K562 (cell line): ENCODE measurements around the gene C2orf69. TPM values are rescaled to one million over a fixed set of nuclear protein-coding genes. Genes with fewer than 3 reads are reported as not detected.

ENCODE experiments used
- ATAC-seq: fragments of 200-7000 bp; cut with Tn5 transposase; 3 replicates; pipeline ENCODE4 v1.9.1; 2020; ENCODE audit warnings: moderate library complexity
- BruUV-seq: library from RNA; stranded (reverse); fragments of 400-500 nt; replicated peaks from 2 replicates; lab custom pipeline; 2021; lab: Mats Ljungman, UMichigan
- CTCF ChIA-PET: fragments of 300-600 bp; formaldehyde crosslinking; extraction: SDS; loops from one replicate; lab custom pipeline; 2021; ENCODE audit warnings: low intra/inter-chr PET ratio; lab: Yijun Ruan, JAX
- POLR2A ChIA-PET: fragments of 300-600, 350-650 bp; sonication (Branson Sonifier 250); formaldehyde crosslinking; extraction: SDS; loops from one replicate; lab custom pipeline; 2021; ENCODE audit warnings: antibody characterized with exemption, inconsistent platforms; lab: Yijun Ruan, JAX
- DNase-seq, 4 experiments: peaks; one replicate each; pipeline versions ENCODE4 v3.0.0 to v3.0.0-alpha.2; 2011 to 2018; ENCODE audit warnings: low spot score in 3 of 4, mixed read lengths in 3 of 4; ENCODE audit errors: extremely low read depth in 1 of 4
- FAIRE-seq: peaks from 2 replicates; lab custom pipeline; 2011; peaks lifted over from hg19 to GRCh38; lab: Jason Lieb, UNC
- H2AFZ ChIP-seq: 2 replicates; pipeline ENCODE4 v1.6.0; 2011; ENCODE audit warnings: low read depth, low read length, control low read depth, inconsistent platforms
- H3K27ac ChIP-seq: fragments of 200-600 bp; 3 replicates; pipeline ENCODE4 v1.8.0; 2011; ENCODE audit warnings: low read depth, mild to moderate bottlenecking, control low read depth, inconsistent platforms, low read length, moderate library complexity, mixed read lengths; ENCODE audit errors: extremely low read depth
- H3K27me3 ChIP-seq, 2 experiments: fragments of 300-600 bp in 1 of 2; 2 replicates in 1 of 2; 3 replicates in 1 of 2; pipeline versions ENCODE4 v1.6.0 to v1.8.0; 2011; ENCODE audit warnings: inconsistent platforms in 2 of 2, low read length in 2 of 2, mild to moderate bottlenecking in 1 of 2, mixed read lengths in 1 of 2, moderate library complexity in 1 of 2; ENCODE audit not compliant: control insufficient read depth in 2 of 2, insufficient read depth in 2 of 2
- H3K36me3 ChIP-seq: fragments of 300-600 bp; 3 replicates; pipeline ENCODE4 v1.8.0; 2011; ENCODE audit warnings: mild to moderate bottlenecking, low read length, inconsistent platforms; ENCODE audit not compliant: control insufficient read depth, insufficient read depth
- H3K4me1 ChIP-seq, 2 experiments: fragments of 200-600 bp in 1 of 2; replicated peaks in 1 of 2; 2 replicates in 1 of 2; 3 replicates in 1 of 2; pipeline versions ENCODE4 v1.5.1 to v1.8.0; 2011; ENCODE audit warnings: inconsistent platforms in 2 of 2, low read length in 2 of 2, mild to moderate bottlenecking in 1 of 2, mixed read lengths in 1 of 2, moderate library complexity in 1 of 2; ENCODE audit not compliant: control insufficient read depth in 2 of 2, insufficient read depth in 2 of 2
- H3K4me2 ChIP-seq: 2 replicates; pipeline ENCODE4 v1.6.1; 2011; ENCODE audit warnings: low read length, control low read depth, inconsistent platforms, mixed read lengths; ENCODE audit not compliant: insufficient read depth
- H3K4me3 ChIP-seq: fragments of 200-600 bp; sonication (generic), shearing (Covaris generic); 2 replicates; pipeline ENCODE4 v1.5.1; 2016; ENCODE audit warnings: control low read depth, inconsistent platforms
- H3K79me2 ChIP-seq: fragments of 200-600 bp; 3 replicates; pipeline ENCODE4 v1.8.0; 2011; ENCODE audit warnings: low read length, inconsistent platforms; ENCODE audit not compliant: control insufficient read depth, insufficient read depth
- H3K9ac ChIP-seq, 2 experiments: 2 replicates each; pipeline versions ENCODE4 v1.6.0 to v1.6.1; 2011; ENCODE audit warnings: low read depth in 2 of 2, low read length in 2 of 2, control low read depth in 1 of 2, inconsistent platforms in 1 of 2, mild to moderate bottlenecking in 1 of 2, mixed read lengths in 1 of 2; ENCODE audit not compliant: insufficient read depth in 1 of 2
- H3K9me1 ChIP-seq: one replicate; pipeline ENCODE4 v1.6.0; 2011; ENCODE audit warnings: inconsistent platforms, mild to moderate bottlenecking, low read length, moderate library complexity; ENCODE audit not compliant: control insufficient read depth, insufficient read depth
- H3K9me3 ChIP-seq: replicated peaks from 2 replicates; pipeline ENCODE4 v1.5.1; 2011; ENCODE audit warnings: low read depth, low read length, inconsistent platforms; ENCODE audit not compliant: control insufficient read depth, insufficient read depth
- H4K20me1 ChIP-seq: replicated peaks from 2 replicates; pipeline ENCODE4 v1.6.1; 2011; ENCODE audit warnings: low read length, inconsistent platforms, mixed read lengths; ENCODE audit not compliant: control insufficient read depth, insufficient read depth
- ARID1B ChIP-seq: fragments of 450-650 bp; IDR thresholded peaks from 2 replicates; pipeline ENCODE4 v1.6.1; 2016; ENCODE audit warnings: antibody characterized with exemption, mild to moderate bottlenecking, inconsistent platforms
- BMI1 ChIP-seq: fragments of 150-350 bp; IDR thresholded peaks from 2 replicates; pipeline ENCODE4 v1.6.1; 2014; ENCODE audit warnings: low read length
- DMBX1 ChIP-seq: fragments of 250-450 bp; sonication (Bioruptor Pico); IDR thresholded peaks from 2 replicates; pipeline ENCODE4 v1.8.0; 2022; ENCODE audit warnings: inconsistent platforms, mild to moderate bottlenecking, moderate library complexity, borderline replicate concordance
- E2F3 ChIP-seq: fragments of 250-450 bp; sonication (Bioruptor Pico); IDR thresholded peaks from 2 replicates; pipeline ENCODE4 v1.4.0; 2020; ENCODE audit warnings: mild to moderate bottlenecking
- FOS ChIP-seq: IDR thresholded peaks from 3 replicates; pipeline ENCODE4 v1.6.1; 2011; ENCODE audit not compliant: insufficient read length; ENCODE audit errors: extremely low read depth
- GTF2F1 ChIP-seq: IDR thresholded peaks from 2 replicates; pipeline ENCODE4 v1.6.1; 2011; ENCODE audit warnings: low read depth, low read length, improper control_type of control experiment
- HIVEP1 ChIP-seq: fragments of 250-450 bp; sonication (Bioruptor Pico); IDR thresholded peaks from 2 replicates; pipeline ENCODE4 v1.4.0; 2020; ENCODE audit warnings: mild to moderate bottlenecking
- KHSRP ChIP-seq: fragments of 450-650 bp; IDR thresholded peaks from 2 replicates; pipeline ENCODE4 v1.6.1; 2017
- NR1H2 ChIP-seq: sonication (generic); formaldehyde crosslinking; IDR thresholded peaks from 2 replicates; pipeline ENCODE4 v1.4.0; 2020; ENCODE audit warnings: mild to moderate bottlenecking, missing genetic modification reagents
- PHB ChIP-seq: fragments of 250-450 bp; sonication (Bioruptor Pico); IDR thresholded peaks from 2 replicates; pipeline ENCODE4 v1.5.0; 2021
- PHF8 ChIP-seq: fragments of 200-600 bp; sonication (generic); IDR thresholded peaks from 2 replicates; pipeline ENCODE4 v1.6.1; 2012; ENCODE audit warnings: mixed run types, mild to moderate bottlenecking, inconsistent platforms, low read length, moderate library complexity, borderline replicate concordance
- PPARD ChIP-seq: fragments of 250-450 bp; sonication (Bioruptor Pico); IDR thresholded peaks from 2 replicates; pipeline ENCODE4 v1.8.0; 2022; ENCODE audit warnings: inconsistent platforms, mild to moderate bottlenecking, moderate library complexity
- RBBP5 ChIP-seq: fragments of 200-600 bp; sonication (generic); IDR thresholded peaks from 2 replicates; pipeline ENCODE4 v1.6.1; 2012; ENCODE audit warnings: borderline replicate concordance, mild to moderate bottlenecking, low read length, control low read depth, inconsistent platforms; ENCODE audit not compliant: insufficient read depth, poor library complexity, severe bottlenecking
- SAFB2 ChIP-seq: fragments of 200-400 bp; formaldehyde crosslinking; IDR thresholded peaks from 2 replicates; pipeline ENCODE4 v1.6.1; 2018; ENCODE audit warnings: borderline replicate concordance, low read length, low read depth, moderate library complexity; ENCODE audit not compliant: severe bottlenecking
- WHSC1 ChIP-seq: IDR thresholded peaks from one replicate; pipeline ENCODE4 v1.6.1; 2012; ENCODE audit warnings: low read length, control low read depth, inconsistent platforms
- ZFP36 ChIP-seq: fragments of 150-350 bp; IDR thresholded peaks from 2 replicates; pipeline ENCODE4 v1.6.1; 2018; ENCODE audit warnings: low read length, low read depth; ENCODE audit not compliant: partially characterized antibody
- ZNF134 ChIP-seq: fragments of 250-450 bp; sonication (Bioruptor Pico); conservative IDR thresholded peaks from 2 replicates; pipeline ENCODE4 v1.4.0; 2020
- ZNF184 ChIP-seq: sonication (generic); formaldehyde crosslinking; IDR thresholded peaks from 2 replicates; pipeline ENCODE4 v1.5.0; 2020; ENCODE audit warnings: missing genetic modification reagents
- ZNF384 ChIP-seq: IDR thresholded peaks from 2 replicates; pipeline ENCODE4 v1.6.1; 2012; ENCODE audit warnings: low read depth, low read length, improper control_type of control experiment
- ZNF436 ChIP-seq: fragments of 250-450, 450-650 bp; sonication (Bioruptor Pico); formaldehyde crosslinking; IDR thresholded peaks from 2 replicates; pipeline ENCODE4 v1.7.0; 2020; ENCODE audit warnings: mild to moderate bottlenecking
- WGBS: fragments of 100-300 bp; shearing (Covaris generic); methylation state at CpG from one replicate; pipeline ENCODE4 v1.1.6; 2016; ENCODE audit warnings: low coverage, mixed read lengths; ENCODE audit not compliant: insufficient coverage; ENCODE audit errors: missing lambda C conversion rate; 5-methylcytosine and 5-hydroxymethylcytosine counted together
- in situ Hi-C: fragments of 300-500 bp; cut with MboI; formaldehyde crosslinking; loops from 4 replicates; pipeline ENCODE4 v1.15.0; 2018; ENCODE audit warnings: inconsistent platforms, mixed read lengths
- intact Hi-C: fragments of 100-400 bp; cut with micrococcal nuclease; formaldehyde crosslinking; loops from 2 replicates; pipeline ENCODE4 v1.14.2; 2022
- polyA plus RNA-seq, 8 experiments: library from polyadenylated mRNA; depleted of rRNA in 4 of 8; stranded (reverse) in 5 of 8; unstranded in 3 of 8; fragments of >200 nt; fragmentation: Nextera tagmentation in 2 of 8; fragmentation: Illumina TruSeq in 1 of 8; extraction: Ambion mirVana in 2 of 8; extraction: Trizol in 1 of 8; gene quantifications; 2 replicates each; pipeline versions ENCODE4 v1.2.1 to v1.2.3, GENCODE V29; 2011 to 2014; ENCODE audit warnings: inconsistent platforms in 1 of 8, missing spikeins in 1 of 8
- total RNA-seq, 7 experiments: library from RNA; depleted of rRNA in 6 of 7; stranded (reverse); fragments of >200 nt in 6 of 7; fragmentation: Illumina TruSeq in 2 of 7; extraction: Trizol in 2 of 7; gene quantifications; 2 replicates each; pipeline versions ENCODE4 v1.2.1 to v1.2.3, GENCODE V29; 2011 to 2021; ENCODE audit warnings: low replicate concordance in 1 of 7
- TF ChIP-seq, protein P1 (sequence below): fragments of 250-450 bp; sonication (Bioruptor Pico); IDR thresholded peaks from 2 replicates; pipeline ENCODE4 v1.8.0; 2022; ENCODE audit warnings: inconsistent platforms, mild to moderate bottlenecking, moderate library complexity, borderline replicate concordance

C2orf69 gene
- total and polyA plus RNA-seq, 9 of the 15 experiments (the other 6 are each of a cell fraction or from before 2014, with no cell fraction given) = 3.4 to 9.8 (median 5.7) TPM

GRCh38 chr2:199932312-199932855 lies 21.3 kb downstream of the C2orf69 start:
- in situ Hi-C loops = no loop called here

DNA sequence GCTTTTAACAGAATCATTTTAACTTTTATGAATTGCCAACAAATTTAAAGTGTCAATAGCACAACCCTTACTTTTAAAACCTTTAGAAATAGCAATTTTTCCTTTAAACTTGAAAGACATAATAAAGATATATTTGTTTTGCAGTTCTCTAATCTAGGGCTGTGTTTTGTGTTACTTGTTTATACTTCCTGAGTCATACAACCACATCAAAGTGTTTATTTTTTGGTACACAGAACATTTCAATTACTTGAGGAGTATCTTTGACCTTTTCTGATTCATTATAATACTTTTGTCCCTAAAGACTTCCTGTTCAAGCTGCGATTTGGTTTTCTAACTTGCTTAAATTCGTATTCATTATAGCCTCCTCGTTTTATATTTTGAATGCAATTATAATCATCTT lies 22.4 kb downstream of the C2orf69 start:
- 0 out of 3 replicates have a peak, but pooled peaks cover 4% of the 10 kb centered on the region for H3K79me2 ChIP-seq
- no peak overlapping the region for H3K9ac ChIP-seq
- ChIA-PET CTCF (no interaction called here), POLR2A (no interaction called here)
- no peaks in the 10 kb centered on the region for H3K27me3 ChIP-seq
- no peak overlapping the region for H3K27ac ChIP-seq
- no peak overlapping the region for H2AFZ ChIP-seq
- no peak overlapping the region for H3K4me2 ChIP-seq
- DNase-seq (no peak), FAIRE-seq (no peak), ATAC-seq (no peak)
- 92% methylated on average over 3 of the region's 3 CpGs for WGBS
- no peaks in the 10 kb centered on the region for H3K9me1 ChIP-seq
- intact Hi-C loops (no loop called here), in situ Hi-C loops (no loop called here)
- H3K9me3 ChIP-seq = no peaks in the 10 kb centered on the region
- no peaks in the 10 kb centered on the region for H4K20me1 ChIP-seq
- H3K4me3 ChIP-seq = no peak overlapping the region
- BruUV-seq = no TSS peak
- peaks cover 69% of the 10 kb centered on the region for H3K36me3 ChIP-seq
- H3K4me1 ChIP-seq = no peaks in the 10 kb centered on the region; a peak in 1 of 5 replicates
- TF ChIP-seq NR1H2 (CRISPR knock-in tag) (no peak), WHSC1 (no peak), BMI1 (no peak), ZNF134 (CRISPR knock-in tag) (no peak), HIVEP1 (CRISPR knock-in tag) (no peak), RBBP5 (no peak), FOS (no peak), SAFB2 (no peak), E2F3 (no peak), ARID1B (no peak), GTF2F1 (no peak), ZFP36 (no peak), DMBX1 (CRISPR knock-in tag) (no peak), ZNF384 (no peak)
- TF ChIP-seq, protein P1, sequence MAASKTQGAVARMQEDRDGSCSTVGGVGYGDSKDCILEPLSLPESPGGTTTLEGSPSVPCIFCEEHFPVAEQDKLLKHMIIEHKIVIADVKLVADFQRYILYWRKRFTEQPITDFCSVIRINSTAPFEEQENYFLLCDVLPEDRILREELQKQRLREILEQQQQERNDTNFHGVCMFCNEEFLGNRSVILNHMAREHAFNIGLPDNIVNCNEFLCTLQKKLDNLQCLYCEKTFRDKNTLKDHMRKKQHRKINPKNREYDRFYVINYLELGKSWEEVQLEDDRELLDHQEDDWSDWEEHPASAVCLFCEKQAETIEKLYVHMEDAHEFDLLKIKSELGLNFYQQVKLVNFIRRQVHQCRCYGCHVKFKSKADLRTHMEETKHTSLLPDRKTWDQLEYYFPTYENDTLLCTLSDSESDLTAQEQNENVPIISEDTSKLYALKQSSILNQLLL = no peak

More at GRCh38 chr2:199932312-199932855, 21.3 kb downstream of the C2orf69 start:
- intact Hi-C loops = no loop called here
- ChIA-PET POLR2A (no interaction called here), CTCF (no interaction called here)
- Histone ChIP-seq H3K27me3 (no peaks in the 10 kb centered on the region), H3K4me2 (no peak overlapping the region), H4K20me1 (no peaks in the 10 kb centered on the region), H3K79me2 (0 out of 3 replicates have a peak, but pooled peaks cover 4% of the 10 kb centered on the region), H2AFZ (no peak overlapping the region), H3K36me3 (peaks cover 68% of the 10 kb centered on the region), H3K4me1 (no peaks in the 10 kb centered on the region; a peak in 1 of 5 replicates), H3K27ac (no peak overlapping the region), H3K4me3 (no peak overlapping the region), H3K9ac (no peak overlapping the region), H3K9me3 (no peaks in the 10 kb centered on the region), H3K9me1 (no peaks in the 10 kb centered on the region)
- ATAC-seq (no peak), DNase-seq (no peak), FAIRE-seq (no peak)
- no TSS peak for BruUV-seq
- WGBS = 86% methylated on average over 4 of the region's 4 CpGs
- TF ChIP-seq PHF8 (no peak), ZNF436 (CRISPR knock-in tag) (no peak), PPARD (CRISPR knock-in tag) (no peak), PHB (CRISPR knock-in tag) (no peak), KHSRP (no peak), ZNF184 (CRISPR knock-in tag) (no peak)
